Keratinocyte (primary cell): ENCODE data around the gene STOM.

Source experiments
- EZH2 ChIP-seq: IDR thresholded peaks from one replicate; pipeline ENCODE4 v1.6.1; 2012; ENCODE audit warnings: inconsistent platforms, mild to moderate bottlenecking, low read length, moderate library complexity
- TF ChIP-seq, protein P1 (sequence below), 3 experiments: IDR thresholded peaks in 1 of 3; conservative IDR thresholded peaks in 1 of 3; optimal IDR thresholded peaks in 1 of 3; 2 replicates in 2 of 3; 3 replicates in 1 of 3; pipeline versions ENCODE3 to v1.5.1; 2011; ENCODE audit warnings: low read length in 3 of 3, mild to moderate bottlenecking in 3 of 3, moderate library complexity in 2 of 3, control low read depth in 1 of 3, inconsistent platforms in 1 of 3; ENCODE audit not compliant: insufficient read depth in 2 of 3; ENCODE audit errors: extremely low read depth in 1 of 3

DNA sequence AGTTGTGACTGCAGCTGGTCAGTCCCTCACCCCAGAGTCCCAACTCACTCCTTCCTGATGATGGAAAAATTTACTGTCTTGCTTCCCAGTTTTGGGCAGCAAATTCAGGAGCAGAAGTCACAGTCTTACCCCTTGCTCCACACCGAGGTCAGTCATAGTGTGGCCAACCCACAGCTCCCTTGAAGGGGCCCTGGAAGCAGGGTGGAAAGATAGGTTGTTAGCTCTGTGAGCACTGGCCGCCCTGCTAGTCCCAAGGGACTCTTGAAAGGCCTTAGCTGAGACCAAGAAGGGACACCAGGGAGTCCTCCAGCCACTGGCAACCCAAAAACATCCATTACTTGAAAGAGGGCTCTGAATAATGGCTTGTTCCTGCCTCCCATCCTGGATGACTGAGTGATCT is 62.1 kb downstream of the STOM start:
- TF ChIP-seq, protein P1, sequence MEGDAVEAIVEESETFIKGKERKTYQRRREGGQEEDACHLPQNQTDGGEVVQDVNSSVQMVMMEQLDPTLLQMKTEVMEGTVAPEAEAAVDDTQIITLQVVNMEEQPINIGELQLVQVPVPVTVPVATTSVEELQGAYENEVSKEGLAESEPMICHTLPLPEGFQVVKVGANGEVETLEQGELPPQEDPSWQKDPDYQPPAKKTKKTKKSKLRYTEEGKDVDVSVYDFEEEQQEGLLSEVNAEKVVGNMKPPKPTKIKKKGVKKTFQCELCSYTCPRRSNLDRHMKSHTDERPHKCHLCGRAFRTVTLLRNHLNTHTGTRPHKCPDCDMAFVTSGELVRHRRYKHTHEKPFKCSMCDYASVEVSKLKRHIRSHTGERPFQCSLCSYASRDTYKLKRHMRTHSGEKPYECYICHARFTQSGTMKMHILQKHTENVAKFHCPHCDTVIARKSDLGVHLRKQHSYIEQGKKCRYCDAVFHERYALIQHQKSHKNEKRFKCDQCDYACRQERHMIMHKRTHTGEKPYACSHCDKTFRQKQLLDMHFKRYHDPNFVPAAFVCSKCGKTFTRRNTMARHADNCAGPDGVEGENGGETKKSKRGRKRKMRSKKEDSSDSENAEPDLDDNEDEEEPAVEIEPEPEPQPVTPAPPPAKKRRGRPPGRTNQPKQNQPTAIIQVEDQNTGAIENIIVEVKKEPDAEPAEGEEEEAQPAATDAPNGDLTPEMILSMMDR (optimal IDR thresholded peaks at IDR 0.05 in 1 of 3, IDR thresholded peaks at IDR 0.05 in 1 of 3, conservative IDR thresholded peaks at IDR 0.05 in 1 of 3; ENCODE audit: extremely low read depth in 1 of 3, insufficient read depth in 2 of 3, low read length in 3 of 3) = no peak
- no peak for TF ChIP-seq EZH2
